Suppressor macrophage (primary cell): Measurements from ENCODE around the gene NGLY1.

Experiments used
- DNase-seq, 4 experiments: peaks; one replicate each; pipeline ENCODE4 v3.0.0-alpha.2; 2020 to 2022

NGLY1 gene

DNA sequence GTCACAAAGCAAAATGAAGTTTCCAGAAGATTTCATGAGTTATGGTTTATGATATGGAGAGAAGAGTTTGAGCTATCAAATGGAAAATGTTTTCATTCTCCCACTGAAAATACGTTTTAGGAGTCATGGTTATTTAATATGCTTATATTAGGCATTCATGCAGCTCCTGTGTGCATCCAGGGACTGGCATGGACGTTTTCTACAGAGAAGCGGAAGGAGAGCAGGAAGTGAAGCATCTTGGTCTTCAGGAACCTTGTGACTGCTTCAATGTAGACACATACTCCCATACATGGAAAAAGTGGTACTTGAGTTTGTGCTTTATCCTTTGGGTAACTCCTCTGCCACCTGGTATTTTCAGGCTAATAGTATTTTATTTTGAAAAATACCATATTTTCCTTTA, 75.2 kb downstream of the NGLY1 start:
- DNase-seq = no peak

GRCh38 chr3:25707268-25707926, 75.8 kb downstream of the NGLY1 start:
- no peak for DNase-seq

GRCh38 chr3:25706213-25706612, 77.0 kb downstream of the NGLY1 start:
- no peak for DNase-seq

DNA sequence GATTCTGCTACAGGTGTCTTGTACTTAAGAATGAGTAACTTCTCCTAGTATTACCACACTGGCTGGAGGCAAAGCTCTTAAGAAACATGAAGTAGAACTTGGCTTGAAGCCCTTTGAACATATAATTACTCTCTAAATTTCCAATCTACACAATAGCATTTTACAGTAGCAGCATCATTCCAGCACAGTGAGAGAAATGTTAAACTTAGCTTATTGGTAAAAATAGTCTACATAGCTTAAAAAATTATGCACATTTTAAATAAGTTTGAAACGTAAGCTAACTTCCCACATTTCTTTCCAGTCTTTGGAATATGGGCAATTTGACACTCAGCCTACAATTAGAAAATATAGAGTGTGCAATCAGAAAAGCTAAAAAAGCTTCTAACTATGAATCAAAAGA, 85.7 kb downstream of the NGLY1 start:
- DNase-seq = peak in 2 of 4 experiments; percentile 16 to 31

DNA sequence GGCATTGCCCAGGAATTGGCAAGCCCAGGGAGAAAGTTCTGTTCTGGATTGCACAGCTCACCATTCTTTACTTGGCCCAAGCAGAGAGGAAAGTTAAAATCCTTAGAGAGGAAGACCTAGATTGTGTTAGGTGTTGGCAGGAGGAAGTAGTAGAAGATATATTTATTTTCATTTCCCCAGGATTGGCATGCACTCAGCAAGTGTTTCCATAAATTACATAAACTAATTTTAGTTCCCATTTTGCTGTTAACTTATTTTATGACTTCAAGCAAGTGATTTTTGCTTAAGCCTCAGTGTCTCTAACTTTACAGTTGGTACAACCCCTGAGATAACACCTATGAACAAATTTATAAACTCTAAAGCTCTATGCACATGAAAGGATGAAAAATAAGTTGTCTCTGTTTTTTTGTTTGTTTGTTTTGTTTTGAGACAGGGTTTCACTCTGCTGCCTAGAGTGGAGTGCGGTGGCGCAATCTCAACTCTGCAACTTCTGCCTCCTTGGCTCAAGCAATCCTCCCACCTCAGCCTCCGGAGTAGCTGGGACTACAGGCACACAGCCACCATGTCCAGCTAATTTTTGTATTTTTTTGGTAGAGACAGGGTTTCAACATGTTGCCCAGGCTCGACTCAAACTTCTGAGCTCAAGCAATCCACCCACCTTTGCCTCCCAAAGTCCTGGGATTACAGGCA, 87.4 kb downstream of the NGLY1 start:
- peak; percentile 51 to 80 (median 75) for DNase-seq

DNA sequence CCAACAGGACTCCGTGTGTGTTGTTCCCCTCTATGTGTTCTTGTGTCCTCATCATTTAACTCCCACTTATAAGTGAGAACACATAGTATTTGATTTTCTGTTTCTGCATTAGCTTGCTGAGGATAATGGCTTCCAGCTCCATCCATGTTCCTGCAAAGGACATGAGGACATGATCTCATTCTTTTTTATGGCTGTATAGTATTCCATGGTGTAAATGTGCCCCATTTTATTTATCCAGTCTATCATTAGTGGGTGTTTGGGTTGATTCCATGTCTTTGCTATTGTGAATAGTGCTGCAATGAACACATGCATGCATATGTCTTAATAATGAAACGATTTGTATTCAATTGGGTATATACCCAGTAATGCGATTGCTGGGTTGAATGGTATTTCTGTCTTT, 90.0 kb downstream of the NGLY1 start:
- DNase-seq = no peak

DNA sequence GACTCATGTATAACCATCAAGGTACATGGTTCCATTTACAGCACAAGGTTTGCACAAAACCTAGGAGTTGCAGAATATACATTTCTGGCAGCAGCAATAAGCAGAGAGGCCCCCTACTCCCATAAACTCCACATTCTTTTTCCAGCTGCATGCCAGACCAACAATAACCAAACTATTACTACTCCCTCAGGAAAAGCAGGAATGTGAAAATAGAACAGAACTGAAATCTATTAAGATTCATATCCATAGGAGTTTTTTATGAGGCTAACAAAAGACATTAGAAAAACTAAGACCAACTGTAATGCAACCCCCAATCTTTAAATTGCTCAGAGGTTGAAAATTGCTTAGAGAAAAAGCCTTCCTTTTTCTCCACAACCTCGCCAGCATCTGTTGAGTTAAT, 90.9 kb downstream of the NGLY1 start:
- DNase-seq = no peak

- no peak for DNase-seq
These were observed 92.3 kb downstream of the NGLY1 start for GRCh38 chr3:25690768-25691533.

GRCh38 chr3:25689226-25689625, 94.0 kb downstream of the NGLY1 start:
- DNase-seq = no peak

GRCh38 chr3:25687742-25688141, 95.5 kb downstream of the NGLY1 start:
- no peak for DNase-seq

- DNase-seq = no peak
These were observed 96.5 kb downstream of the NGLY1 start for GRCh38 chr3:25686766-25687165.

- DNase-seq = no peak
These were observed 99.4 kb downstream of the NGLY1 start for GRCh38 chr3:25683882-25684281.

- no peak for DNase-seq
These were observed 99.8 kb downstream of the NGLY1 start for GRCh38 chr3:25683410-25683809.

GRCh38 chr3:25679642-25680302, 103.5 kb downstream of the NGLY1 start:
- no peak for DNase-seq

DNA sequence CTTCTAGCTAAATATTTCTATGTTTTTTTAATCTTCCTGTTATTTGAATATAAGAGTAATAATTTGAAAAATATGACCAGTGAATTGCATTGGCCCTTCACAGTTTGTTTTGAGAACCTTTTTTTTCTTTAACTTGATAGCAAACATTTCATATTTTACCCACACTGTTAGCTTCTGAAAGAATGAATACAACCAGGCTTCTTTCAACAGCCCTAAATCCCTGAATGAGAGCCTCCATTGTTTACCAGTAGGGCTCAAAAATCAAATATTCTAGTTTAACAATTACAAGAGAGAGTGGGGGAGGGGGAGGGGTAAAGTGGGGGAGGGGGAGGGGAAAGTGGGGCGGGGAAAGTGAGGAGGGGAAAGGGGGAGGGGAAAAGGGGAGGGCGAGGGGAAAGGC, 104.1 kb downstream of the NGLY1 start:
- no peak for DNase-seq

- no peak for DNase-seq
These were observed 104.7 kb downstream of the NGLY1 start for GRCh38 chr3:25678581-25678980.

DNA sequence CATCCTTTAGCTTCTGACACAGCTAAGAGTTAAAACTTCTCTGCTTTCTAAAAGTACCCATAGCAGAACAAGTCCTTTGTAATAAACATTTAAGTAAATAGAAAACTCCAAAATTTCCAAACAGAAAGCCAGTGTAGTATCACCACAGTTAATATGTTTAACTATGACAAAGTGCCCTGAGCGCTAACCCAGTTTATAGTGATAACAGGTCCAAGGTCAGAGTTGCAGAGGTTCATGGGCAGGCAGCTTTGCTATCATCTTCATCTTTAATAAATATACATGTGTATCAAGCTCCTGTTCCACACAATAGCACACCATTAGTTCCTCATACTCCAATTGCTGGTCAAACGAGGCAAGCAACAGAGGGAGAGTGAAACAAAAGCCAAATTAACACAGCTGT, 106.1 kb downstream of the NGLY1 start:
- DNase-seq = no peak

- DNase-seq = no peak
These were observed 108.6 kb downstream of the NGLY1 start for GRCh38 chr3:25674670-25675069.

- DNase-seq = no peak
These were observed 109.4 kb downstream of the NGLY1 start for GRCh38 chr3:25673738-25674298.
